Stimulated activated CD4-positive, alpha-beta T cell treated with anti-CD3 and anti-CD28 coated beads, Interleukin-1b, Interleukin-23, amount 100 ng/mL, for 24 hours (primary cell): ENCODE measurements around the gene RTN4RL2.

Experiments used
- DNase-seq, 4 experiments: peaks; one replicate each; pipeline ENCODE4 v3.0.0-alpha.2; 2020; ENCODE audit warnings: low read depth in 4 of 4, low spot score in 1 of 4

Gene RTN4RL2

DNA sequence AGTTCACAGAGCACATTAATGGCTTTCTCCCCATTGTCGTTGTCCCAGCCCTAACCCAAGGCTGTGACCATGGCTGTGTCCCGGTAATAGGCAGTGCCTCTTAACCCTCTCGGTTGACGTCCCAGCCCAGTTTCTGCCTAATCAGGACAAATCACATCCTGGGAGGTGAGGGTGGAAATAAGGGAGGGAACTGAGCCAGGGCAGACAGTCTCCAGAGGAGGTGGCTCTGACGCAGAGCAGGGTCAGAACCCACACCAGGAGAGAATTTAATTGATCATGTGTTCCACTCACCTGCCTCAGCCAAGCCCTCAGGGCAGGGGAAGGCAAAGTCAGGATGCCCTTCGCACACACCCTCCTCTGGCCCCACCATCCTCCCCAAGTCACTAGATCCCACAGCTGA, 38.2 kb downstream of the RTN4RL2 start:
- DNase-seq: no peak

DNA sequence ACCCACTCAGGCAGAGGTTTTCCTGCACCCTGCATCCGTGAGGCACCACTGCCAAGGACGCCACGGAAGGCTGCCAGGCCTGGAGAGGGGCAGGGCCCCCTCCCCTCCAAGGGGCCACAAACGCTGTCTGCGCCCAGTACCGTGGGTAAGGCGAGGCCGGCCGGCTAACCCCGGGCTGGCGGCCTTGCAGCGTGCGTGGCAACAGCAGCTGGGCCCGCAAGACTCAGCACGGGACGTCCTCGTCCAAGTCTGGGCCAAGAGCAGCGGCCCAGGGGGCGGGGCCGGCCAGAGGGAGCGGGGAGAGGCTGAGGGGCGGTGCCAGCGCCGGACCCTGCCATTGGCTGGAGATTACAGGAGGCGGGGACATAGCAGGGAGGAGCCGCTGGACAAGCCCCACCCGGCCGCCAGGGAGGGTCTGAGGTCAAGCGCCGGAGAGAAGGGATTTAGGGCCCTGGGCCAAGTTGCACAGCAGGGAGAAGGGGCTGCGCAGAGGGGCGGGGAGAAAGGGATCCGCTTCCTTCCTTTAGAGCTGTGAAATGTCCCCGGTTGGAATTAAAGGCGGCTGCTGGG, 39.2 kb downstream of the RTN4RL2 start:
- DNase-seq: peak in 1 of 4 experiments; percentile 39

DNA sequence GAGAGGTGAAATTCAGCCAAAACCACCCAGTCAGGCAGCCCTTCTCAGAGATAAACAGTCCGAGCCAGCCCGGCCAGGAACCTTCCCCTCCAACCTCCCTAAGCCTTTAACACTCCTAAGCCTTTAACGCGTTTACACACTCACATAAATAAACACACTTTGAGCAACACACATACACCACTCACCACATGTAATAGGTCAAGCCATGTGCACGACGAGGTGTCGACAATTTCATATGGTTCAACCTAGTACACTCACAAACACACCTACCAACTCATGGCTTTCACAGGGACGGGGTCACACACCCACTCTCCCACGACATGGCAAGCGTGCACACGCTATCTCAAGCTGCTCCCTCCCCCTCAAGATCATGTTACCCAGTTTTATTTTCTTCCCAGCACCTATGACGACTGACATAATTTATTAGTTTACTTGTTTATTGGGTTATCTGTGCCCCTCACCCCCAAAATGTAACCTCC, 39.7 kb downstream of the RTN4RL2 start:
- no peak for DNase-seq

DNA sequence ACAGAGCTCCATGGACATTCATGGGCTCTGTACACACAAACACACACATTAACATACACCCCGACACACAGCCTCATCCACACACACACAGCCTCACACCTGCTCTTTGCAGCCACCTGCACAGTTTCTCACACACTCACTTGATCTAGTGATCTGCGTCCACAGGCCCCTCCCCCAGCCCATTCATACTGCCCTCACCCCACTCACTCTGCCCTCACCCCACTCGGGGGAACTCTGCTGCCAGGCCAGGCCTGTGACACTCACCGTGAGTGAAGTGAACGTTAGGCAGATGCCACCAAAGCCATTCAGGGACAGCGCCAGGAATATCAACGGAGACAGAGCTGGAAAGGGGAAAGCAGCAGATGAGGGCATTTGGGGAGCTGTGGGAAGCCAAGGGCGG, 40.2 kb downstream of the RTN4RL2 start:
- DNase-seq: no peak

DNA sequence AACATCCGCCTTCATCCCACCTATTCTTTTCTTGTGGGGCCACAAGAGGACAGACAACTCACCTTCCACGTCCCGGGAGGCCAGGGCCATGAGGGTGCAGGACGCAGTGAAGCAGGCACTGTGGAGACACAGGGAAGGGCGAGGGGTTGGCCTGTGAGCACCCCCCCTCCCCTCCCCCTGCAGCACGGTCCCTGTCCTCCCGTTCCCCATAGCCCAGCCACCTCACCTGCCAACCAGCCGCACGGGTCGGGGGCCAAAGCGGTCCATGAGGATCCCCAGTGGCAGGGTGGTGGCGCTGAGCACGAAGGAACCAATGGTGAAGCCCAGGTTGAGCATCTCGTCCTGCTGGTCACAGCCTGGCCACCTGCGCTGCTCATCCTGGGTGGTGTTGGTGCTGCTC, 40.6 kb downstream of the RTN4RL2 start:
- DNase-seq: no peak

DNA sequence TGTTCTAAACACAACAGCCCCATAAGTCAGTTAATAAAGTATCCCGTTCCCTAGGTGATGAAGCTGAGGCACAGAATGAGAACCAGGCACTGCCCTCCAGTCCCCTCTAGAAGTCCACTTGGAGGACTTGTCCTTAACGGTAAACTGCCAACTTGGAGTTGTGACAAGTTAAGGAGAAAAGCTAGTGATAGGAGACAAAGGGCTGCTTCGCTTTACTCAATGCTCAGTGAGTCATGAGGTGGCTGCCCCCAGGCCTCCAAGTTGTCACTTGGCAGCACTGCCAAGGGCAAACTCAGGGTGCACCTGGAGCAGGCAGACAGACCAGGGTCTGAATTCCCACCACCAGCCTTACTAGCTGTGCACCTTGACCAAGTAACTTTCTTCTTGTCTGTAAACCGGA, 41.6 kb downstream of the RTN4RL2 start:
- DNase-seq: no peak

DNA sequence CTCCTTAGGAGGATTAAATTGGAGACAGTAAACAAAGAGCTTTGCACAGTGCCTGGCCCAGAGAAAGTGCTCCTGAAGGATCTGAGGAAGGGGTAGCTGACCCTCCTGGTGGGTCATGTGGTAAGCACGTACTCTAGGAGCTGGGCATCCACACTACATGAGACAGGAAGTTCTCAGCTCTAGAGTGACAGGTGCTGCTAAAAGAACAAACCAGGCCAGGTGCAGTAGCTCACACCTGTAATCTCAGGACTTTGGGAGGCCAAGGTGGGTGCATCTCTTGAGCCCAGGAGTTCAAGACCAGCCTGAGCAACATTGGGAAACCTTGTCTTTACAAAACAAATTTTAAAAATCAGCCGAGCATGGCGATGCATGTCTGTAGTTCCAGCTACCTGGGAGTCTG, 42.0 kb downstream of the RTN4RL2 start:
- no peak for DNase-seq

DNA sequence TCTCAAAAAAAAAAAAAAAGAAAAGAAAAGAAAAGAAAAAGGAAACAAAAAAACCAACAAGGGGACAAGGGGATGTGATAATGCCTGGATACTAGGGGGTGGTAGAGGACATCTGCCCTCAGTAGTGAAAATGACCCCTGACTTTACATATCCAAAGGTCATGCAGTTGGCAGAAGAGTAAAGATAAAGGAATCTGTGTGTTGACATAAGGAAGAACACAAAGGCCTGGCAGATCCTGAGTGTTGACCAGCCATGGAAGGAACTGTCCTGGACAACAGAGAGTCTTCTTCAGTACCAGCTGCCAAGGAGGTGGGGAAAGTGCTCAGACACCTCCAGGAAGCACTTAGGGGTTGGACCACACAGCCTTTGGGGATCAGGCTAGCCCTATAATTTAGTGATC, 42.5 kb downstream of the RTN4RL2 start:
- DNase-seq: no peak

DNA sequence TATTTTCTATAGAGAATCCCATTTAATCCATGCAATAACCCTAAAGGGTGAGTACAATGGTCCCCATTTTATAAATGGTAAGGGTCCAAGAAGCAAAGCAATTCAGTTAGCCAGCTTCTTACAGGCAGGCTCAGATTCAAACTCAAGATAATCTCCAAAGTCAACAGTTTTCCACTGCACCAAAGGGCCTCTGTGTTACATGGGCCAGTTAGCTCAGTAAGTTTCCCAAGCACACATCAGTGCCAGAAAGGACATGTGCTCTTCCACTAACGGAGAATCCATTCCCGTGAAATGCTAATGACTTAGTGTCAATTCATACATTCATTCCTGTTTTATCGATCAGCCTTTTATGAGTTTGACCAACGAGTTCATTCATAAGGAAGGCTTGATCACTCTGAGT, 44.2 kb downstream of the RTN4RL2 start:
- no peak for DNase-seq

DNA sequence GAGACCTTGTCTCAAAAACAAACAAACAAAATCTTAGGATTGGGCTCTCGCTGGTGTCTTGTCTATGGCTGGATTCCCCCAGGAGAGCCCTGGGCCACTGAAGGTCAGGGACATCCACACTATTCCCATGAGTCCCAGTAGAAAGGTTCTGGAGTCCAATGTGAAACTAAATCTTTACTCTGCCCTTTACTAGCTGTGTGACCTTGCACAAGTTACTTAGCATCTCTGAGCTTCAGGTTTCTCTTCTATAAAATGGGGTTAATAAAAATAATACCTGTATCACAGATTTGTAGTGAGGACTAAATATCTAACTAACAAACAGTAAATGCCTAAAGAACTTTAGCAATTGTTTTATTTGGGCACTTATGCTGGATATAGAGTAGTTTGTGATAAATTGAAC, 46.2 kb downstream of the RTN4RL2 start:
- DNase-seq: no peak

DNA sequence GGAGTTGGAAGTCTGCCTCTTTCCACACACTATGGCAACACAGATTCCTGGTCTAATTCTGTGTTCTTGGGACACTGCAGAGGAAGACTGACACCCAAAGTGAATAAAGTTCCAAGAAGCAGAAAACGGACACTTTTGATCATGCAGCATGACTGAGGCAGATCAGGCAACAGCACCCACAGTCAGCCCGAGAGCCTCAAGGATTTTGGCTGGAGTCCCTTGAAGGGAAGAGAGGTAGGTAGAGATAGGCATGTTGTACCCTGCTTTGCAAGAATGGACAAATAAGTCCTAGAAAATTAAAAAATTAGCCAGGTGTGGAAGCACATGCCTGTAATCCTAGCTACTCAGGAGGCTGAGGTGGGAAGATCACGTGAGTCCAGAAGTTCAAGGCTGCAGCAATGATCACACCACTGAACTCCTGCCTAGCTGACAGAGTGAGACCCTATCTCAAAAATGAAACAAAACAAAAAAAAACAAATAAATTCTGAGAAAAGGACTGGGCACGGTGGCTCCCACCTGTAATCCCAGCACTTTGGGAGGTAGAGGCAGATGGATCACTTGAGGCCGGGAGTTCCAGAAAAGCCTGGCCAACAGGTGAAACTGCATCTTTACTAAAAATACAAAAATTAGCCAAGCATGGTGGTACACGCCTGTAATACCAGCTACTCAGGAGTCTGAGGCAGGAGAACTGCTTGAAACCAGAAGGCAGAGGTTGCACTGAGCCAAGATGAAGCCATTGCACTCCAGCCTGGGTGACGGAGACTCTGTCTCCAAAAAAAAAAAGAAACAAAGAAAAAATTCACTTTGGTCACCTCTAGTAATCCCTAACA, 48.2 kb downstream of the RTN4RL2 start:
- DNase-seq: no peak

DNA sequence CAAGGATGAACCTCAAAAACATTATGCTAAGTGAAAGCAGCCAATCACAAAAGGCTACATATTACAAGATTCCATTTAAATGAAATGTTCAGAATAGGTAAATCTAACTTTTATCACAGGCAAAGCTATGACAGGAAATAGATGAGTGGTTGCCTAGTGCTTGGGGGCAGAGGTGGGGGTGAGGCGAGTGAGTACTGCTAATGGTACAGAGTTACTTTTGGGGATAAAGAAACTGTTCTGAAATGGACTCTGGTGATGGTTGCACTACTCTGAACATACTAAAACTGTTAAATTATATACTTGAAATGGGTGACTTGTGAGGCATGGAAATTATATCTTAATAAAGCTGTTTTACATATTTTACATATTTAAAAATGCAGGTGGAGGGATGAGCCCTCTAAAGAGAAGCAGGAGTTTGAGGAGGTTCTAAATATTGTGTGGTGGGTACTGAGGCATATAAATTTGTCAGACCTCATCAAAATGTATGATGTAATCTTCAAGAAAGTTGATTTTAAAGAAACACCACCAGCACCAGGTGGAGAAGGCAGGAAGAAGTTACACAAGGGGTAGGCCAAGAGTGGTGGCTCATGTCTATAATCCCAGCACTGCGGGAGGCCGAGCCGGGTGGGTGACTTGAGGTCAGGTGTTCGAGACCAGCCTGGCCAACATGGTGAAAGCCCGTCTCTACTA, 51.6 kb downstream of the RTN4RL2 start:
- DNase-seq: no peak

DNA sequence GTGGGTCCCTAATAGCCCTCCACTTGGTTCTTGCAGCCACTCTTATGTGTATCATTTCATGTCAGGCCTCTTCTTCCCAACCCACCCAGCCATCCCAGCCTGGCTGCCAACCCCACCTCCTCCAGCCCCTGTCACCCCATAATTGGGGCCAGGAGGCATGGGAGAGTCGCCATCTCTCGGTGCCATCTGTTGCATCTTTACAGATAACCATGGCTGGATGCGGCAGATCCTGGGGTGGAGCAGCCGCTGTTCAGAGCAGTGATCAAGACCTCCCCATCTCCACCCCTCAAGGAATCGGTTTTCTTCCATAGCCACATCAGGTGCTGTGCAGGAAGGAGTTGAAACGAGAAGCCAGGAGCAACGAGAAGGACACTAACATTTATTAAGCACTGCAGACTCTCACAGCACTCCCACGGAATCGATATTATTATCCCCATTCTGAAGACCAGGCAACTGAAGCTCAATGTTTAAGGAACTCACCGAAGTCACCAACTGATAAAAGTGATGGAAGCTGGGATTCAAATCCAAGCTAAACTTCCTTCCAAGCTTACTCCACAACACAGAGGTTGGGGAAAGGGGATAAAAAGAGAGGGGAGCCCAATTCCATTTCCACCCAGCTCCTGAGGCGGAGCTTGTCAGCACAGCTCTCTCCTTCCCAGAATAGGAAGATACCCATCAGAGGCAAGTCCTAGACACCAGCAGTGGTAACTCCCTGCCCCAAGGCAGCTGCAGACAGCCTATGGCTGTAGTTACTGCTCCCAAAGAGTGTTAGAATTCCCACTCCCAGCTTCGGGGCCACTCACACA, 52.5 kb downstream of the RTN4RL2 start:
- no peak for DNase-seq

DNA sequence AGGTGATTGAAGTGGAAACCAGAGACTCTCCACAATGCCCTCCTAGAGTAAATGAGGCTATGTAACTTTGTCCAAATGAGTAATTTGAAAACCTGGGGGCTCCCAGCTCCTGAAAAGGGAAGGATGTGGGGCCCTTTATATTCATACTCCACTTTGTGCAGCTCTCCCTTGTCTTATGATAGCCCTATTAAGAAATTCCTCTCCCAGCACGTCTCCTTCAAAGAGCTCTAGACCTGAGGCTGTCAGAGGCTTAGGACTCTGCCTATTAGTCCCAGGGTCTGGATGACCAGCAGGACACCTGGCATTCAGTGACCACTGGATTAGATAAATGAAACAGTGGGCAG, 53.1 kb downstream of the RTN4RL2 start:
- no peak for DNase-seq

DNA sequence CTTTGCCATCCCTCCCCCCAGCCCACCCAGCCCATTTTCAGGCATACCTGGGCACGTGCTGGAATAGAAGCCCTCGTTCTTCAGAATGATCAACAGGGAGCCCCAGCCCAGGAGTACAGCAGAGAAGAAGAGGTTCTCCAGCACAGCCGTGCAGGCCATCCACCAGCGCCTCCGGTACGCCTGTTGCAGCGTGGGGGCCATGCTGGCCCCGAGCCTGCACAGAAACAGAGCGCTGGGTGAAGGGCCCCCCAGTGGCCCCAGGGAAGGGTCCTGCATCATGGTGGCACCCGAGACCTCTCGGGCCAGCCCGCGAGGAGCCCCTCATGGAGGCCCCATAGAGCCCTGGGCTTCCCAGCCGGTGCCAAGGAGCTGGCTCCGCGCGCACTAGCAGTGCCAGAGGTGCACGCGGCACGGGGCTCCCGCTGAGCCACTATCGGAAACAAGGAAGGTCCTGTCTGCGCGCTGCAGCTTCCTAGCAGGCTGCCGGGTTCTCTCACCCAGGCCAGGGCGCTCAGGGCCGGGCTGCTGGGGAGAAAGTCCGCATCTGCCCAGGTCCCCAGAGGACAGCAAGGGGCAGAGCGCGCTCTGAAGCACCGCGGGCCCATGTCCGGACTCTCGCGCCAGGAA, 53.7 kb downstream of the RTN4RL2 start:
- peak in 1 of 4 experiments; percentile 16 for DNase-seq

DNA sequence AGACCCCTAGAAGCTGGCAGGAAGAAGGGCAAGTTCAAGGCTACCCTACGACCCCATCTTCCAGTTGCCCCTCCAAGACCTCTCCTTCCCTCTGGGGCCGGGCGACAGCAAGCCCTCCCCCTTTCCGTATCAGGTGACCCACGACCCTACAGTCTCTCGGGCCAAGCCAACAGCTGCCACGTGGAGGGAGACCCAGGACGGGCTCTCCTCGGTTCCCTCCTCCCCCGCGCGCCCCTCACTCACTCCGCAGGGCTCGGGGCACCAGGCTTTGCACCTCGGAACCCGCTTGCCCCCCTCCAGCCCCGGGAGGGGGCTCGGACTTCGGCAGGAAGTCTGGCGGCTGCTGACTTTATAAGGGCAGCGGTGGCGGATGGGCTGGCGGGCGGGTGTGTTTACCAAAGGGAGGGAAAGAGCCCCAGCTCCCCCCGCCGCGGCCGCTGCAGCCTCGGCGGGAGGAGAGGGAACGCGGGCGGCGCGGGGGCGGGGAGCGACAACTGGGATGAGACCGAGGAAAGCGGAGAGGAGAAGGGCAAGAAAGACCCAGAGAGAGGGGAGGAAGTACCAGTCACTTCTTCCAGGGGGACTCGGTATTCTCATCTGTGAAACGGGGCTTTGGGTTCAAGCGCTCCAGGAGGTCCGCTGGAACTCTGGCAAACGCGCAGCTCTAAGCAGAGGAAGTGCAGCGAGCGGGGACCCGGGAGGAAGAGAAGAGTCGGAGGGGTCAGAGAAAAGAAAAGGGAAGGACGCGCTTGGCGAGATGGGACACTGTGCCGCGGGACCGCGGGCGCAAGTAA, 54.4 kb downstream of the RTN4RL2 start:
- peak in 3 of 4 experiments; percentile 25 to 51 (median 41) for DNase-seq

DNA sequence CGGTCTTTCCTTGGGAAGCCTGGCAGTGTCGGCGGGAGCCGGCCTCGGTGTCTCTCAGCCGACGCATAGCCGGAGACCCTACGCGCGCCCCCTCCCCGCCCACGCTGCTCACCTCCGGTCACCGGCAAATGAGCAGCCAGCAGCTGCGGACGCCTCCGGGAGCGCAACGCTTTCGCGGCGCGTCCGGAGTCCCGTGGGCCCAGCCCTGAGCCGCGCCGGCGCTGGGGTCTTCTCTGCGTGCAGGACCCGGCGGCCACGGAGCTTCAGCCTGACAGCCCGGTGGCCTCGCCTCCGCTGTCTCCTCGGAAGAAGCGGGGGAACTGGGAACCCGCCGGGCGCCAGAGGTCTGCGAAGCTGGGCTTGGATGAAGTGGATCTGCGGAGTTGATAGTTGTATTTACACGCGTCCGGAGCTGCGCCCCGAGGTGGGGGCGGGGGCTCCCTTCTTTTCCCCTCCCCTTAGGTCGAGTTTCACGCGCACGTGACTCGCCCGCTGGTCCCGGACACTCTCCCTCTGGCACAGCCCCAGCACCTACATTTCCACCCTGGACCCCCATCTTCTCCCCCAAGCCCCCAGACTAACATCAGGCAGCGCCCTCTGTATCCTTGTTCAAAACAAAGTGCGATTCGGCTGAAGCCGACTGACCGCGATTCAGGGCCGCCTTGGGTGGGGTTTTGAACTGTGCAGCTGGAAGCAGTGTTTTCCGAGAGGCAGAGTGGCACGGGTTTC, 55.2 kb downstream of the RTN4RL2 start, which contains the start of gene SLC43A1:
Gene SLC43A1, minus strand, starts transcription at position 371 of the 729 bp plus-strand sequence. CDS start 1,591 bp downstream, outside the sequence.
- DNase-seq: peak in 2 of 4 experiments; percentile 19 to 45

DNA sequence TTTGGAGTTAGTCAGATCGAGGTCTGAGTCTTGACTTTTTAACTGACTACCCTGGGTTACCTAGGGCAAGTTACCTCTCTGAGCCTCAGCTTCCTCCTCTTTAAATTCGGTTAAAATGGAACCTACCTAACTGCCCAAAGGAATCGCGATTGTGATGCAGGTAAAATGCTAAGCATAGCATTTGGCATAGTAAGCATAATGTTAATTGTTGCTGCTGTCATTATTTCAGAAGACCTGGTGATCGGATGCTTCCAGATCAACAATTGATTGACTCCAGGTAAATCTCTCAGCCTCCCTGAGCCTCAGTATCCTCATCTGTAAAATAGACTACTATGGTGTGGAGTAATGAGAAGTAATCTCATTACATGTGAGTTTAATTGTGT, 55.7 kb downstream of the RTN4RL2 start:
- no peak for DNase-seq

DNA sequence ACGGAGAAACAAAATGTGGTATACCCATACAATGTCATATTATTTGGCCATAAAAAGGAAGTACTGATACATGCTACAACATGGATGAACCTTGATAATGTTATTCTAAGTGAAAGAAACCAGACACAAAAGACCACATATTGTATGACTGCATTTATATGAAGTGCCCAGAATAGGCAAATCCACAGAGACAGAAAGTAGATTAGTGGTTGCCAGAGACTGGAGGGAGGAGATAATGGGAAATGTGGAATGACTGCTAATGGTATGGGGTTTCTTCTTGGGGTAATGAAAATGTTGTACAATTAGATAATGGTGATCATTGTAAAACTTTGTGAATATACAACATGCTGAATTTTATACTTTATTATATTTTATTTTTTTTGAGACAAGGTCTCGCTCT, 60.8 kb downstream of the RTN4RL2 start:
- DNase-seq: no peak
